Measurements from ENCODE around the gene INKA1.

- TF ChIP-seq CTCF (conservative IDR thresholded peaks at IDR 0.05 in 1 of 2, IDR thresholded peaks at IDR 0.05 in 1 of 2; ENCODE audit: extremely low read depth in 1 of 2, insufficient read depth in 1 of 2, low read depth in 1 of 2, low read length in 2 of 2) = no peak
- no peak for TF ChIP-seq EZH2 (IDR thresholded peaks at IDR 0.05; ENCODE audit: borderline replicate concordance, low read length)
Observed at GRCh38 chr3:49807431-49808114, 4.5 kb downstream of the INKA1 start.
